Left ventricle myocardium superior (tissue), 1 donor: ENCODE data around the gene MEGF11. TPM values are rescaled to one million over a fixed set of nuclear protein-coding genes. Genes with fewer than 3 reads are reported as not detected.
"Not testable (repeated sequence)": the region's sequence is repeated elsewhere in the genome, so short reads cannot be mapped to it uniquely, and the experiment has no call there.

Experiments used
- ATAC-seq: fragments of 200-7000 bp; cut with Tn5 transposase; one replicate; pipeline ENCODE4 v1.9.1; 2020; ENCODE audit warnings: mild to moderate bottlenecking, moderate library complexity
- DNase-seq: peaks from one replicate; pipeline ENCODE4 v3.0.0-alpha.2; 2020
- intact Hi-C: fragments of 100-400 bp; cut with micrococcal nuclease; formaldehyde crosslinking; loops from one replicate; pipeline ENCODE4 v1.11.0; 2022
- total RNA-seq: library from RNA; stranded (reverse); fragmentation: NEBNext Ultra II Directional; extraction: Animal tissue kit (Norgen Biotek cat#: 25700); gene quantifications from one replicate; pipeline ENCODE4 v1.2.1, GENCODE V29; 2021
- donor health status: DM: no; HTN: yes; CAD: no; lungs with severe emphysema.

MEGF11 gene
- total RNA-seq, 1 donor from 2014 or later = not detected

DNA sequence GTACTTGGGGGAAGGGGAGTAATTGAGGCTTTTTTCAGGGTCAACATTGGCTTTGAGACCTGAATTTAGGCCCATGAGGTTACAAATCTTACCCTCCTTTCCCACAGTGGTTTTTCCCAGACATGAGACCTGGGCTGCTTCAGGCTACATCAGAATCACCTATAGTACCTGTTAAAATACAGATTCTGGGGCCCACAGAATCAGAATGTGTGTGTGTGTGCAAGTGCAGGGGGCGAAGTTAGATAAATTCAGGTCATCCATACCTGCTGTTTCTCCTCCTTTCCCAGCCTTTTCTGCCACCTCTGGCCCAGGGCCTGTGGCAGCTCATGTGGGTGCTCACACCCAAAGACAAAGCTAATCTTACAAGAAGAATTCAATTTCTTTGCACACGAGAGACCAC lies 273.7 kb downstream of the MEGF11 start:
- no peak for ATAC-seq
- DNase-seq = no peak
- intact Hi-C loops = loop anchor here (5.0 kb wide), 1 partner anchor 307 kb away; no protein-coding TSS in a partner anchor

DNA sequence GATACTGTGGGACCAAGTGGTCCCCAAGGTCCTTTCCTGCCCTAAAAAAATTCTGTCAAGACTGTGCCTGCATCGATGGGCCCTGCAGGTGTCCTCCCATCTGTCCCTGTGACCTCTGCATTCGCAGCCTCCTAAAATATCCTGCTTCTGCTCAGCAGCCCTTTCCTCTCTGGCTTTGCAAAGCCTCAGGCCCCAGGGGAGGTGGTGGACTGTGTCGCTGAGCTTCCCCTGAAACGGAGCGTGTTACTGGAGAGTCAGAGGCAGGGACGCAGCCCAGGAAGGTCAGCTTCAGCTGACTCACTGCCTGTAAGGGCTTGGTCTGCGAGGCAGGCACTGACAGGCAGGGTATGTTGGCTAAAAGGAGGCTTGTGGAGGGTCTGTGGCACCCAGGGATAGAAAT lies 274.2 kb downstream of the MEGF11 start:
- DNase-seq (no peak), ATAC-seq (peak; percentile 18)
- intact Hi-C loops = no loop called here

DNA sequence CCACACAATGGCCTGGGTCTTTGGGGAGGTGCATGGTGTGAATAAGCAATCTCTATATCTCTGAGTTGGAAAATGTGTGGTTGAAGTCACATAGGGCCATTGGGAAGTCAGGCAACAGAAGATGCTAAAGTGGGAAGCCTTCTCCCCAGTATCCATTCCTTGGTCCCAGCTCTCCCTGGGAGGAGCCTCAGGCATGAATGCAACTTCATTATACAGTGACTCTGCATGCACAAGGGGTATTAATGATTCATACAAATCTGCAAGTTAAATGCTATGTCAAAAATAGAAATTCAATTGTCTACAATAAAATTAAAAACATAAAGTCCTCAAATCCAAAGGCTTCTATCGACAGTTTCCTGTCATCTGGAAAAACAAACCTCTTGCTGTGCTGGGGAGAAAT lies 275.4 kb downstream of the MEGF11 start:
- intact Hi-C loops = no loop called here
- ATAC-seq = no peak
- DNase-seq = no peak

DNA sequence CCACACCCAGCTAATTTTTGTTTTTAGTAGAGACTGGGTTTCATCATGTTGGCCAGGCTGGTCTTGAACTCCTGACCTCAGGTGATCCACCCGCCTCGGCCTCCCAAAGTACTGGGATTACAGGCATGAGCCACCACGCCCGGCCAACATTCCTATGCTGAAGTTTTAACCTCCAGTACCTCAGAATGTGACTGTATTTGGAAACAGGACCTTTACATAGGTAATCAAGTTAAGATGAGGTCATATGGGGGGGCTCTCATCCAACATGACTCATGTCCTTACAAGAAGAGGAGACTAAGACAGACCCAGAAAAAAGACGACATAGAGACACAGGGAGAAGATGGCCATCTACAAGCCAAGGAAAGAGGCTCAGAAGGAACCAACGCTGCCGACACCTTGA lies 277.4 kb downstream of the MEGF11 start:
- ATAC-seq, intact Hi-C loops, DNase-seq: not testable (repeated sequence)

DNA sequence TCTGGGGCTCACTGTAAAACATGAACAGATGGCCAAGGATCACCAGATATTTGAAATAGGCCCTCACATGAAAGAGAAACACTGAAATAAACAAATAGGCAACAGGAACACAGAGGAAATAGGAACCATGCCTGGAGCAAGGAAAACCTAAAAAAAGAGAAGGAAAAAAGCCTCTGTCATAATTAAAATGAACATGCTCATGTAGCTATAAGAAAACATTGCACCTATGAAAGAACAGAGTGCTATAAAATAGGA lies 281.9 kb downstream of the MEGF11 start:
- ATAC-seq = no peak
- DNase-seq = no peak
- intact Hi-C loops = no loop called here

DNA sequence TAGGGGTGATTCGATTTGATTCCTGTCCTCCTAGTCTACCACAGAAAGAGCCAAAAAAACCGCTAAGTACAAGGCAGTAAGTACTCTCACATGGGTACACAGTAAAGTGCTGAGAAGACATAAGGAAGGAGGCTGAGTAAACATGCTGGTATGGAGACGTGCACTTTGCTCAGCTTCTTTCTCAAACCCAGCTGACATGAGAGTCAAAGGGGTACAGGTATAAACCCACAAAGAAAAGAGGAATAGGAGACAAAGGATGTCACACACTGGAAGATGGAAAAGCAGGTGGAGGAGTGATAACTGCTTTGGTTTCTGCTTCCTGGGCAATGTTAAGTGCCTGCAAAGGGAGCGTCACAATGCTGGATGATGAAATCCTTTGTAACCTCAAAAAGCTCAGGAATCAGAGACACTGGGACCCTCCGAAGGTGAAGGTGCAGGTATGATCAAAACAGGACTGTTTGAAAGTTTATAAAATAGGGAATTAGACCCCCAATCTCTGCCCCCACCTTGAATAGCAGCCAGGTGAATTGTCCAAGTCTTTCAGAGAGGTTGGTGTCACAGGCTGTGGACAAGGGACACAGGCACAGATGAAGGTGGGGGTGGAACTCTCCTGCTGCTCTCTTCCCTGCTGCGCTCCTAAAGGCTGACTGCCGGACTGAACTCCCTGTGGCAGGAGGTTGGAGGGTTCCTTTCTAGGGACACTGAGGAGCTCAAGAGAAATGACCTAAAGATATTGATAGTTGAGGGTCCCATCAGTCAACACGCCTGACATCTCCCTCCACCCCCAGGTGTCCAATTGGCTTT lies 282.4 kb downstream of the MEGF11 start:
- intact Hi-C loops = no loop called here
- no peak for DNase-seq
- no peak for ATAC-seq

DNA sequence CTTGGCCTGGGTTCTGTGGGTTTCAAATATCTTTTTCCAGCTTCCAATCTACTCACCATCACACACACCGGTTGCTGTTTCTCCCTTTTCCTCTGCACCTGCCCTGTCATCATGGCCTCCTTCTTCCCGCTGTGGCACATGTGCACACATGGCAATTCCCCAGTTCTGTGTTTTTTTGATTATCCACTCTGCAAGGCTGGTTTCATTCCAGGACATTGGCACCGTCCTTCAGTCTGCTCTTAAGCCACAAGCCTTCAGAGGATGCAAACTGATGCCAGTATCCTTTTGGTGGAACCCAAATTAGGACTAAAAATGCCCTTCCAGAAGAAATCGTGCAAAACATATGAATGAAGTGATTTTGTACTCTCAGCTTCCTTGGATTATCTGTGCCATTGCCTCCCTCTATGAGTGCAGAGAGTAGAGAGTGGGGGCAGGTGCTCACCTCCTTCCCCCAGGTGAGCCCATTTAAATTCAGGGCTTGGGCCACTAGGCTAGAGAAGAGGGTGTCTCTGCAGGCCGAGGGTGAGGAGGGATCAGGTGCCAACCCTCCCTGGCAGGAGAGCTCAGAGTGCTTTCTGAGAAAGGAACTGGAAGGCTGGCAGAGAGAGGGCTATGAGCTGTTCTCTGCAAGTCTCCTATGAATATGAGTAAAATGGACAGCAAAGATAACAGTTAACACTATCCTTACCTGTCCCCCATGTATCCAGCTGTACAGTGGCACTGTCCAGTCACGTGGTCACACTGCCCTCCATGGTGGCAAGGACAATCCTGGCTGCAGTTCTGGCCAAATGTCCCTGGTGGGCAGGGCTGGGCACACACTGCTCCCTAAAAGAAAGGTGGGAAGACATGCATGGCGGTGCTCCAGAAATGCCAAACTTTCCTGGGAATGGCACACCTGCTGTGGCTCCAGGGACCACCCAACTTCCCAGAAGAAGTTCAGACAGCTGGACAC lies 283.4 kb downstream of the MEGF11 start:
- no peak for DNase-seq
- no peak for ATAC-seq
- intact Hi-C loops = no loop called here

DNA sequence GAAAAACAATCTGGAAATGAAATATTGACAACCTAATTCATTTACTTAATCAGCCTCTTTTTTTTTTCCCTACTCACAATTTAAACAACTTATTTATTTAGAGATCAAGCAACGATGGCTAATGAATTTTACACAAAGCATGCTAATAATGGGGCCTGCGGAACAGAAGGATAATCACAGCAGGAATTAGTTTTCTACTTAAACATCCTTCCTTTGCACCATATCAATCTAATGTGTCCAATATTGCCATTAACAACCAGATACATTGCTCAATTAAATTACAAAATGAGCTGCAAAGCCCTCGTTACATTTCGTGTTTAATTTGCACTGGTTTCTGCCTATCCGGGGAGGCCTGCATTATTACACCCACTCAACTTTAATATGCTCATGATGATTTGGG lies 285.0 kb downstream of the MEGF11 start:
- ATAC-seq = no peak
- intact Hi-C loops = no loop called here
- no peak for DNase-seq

DNA sequence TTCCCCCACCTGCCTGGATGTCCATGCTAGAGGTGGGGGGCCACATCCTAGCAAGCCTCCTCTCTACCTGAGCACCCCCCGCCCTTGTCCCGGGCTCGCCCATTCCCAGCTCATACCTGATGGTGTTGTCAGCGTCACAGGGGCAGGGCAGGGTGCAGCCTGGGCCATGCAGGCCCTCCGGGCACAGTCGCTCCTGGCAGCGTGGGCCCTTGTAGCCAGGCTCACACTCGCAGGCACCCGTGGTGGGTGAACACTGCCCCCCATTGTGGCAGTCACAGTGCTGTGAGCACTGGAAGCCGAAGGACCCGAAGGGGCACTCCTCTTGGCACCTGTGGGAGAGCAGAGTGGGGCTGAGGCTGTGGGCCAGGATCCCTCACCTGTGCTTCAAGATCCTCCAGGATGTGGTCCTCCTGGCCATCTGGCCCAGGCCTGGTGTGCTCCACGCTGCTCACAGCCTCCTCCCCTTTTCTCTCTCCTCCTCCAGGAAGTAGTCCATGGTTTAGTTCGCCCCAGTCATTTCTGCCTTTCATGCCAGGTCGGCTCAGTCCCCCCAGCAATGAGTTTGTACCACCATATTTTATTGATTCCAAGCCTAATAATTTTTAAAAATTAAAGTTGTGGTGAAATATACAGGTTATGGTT lies 288.6 kb downstream of the MEGF11 start:
- ATAC-seq (no peak), DNase-seq (no peak)
- intact Hi-C loops = no loop called here

DNA sequence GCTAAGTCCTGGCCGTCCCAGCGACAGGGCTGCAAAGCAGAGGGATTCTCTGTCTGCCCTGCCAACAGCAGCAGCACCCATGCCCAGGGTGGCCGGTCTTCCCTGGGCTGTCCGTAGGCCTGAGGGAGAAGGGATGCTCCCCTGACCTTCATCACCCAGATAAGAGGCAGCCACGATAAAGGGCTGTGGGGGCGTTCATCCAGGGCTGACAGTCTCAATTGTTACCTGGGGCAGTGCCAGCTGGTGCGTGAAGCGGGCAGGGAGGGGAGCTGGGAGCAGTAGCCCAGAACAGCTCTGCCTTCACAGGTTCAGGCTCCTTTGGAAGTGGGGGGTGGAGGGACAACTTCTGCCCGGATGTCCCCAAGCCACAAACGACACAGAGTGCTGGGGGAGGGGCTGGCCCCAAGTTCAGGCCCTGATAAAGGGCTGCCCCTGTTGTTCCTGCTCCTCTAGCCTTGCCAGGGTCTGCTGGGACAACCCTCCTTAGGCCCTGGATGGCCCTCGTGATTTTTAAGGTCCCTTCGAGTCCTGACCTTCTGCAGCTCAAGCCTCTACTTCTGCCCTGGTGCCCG lies 289.6 kb downstream of the MEGF11 start:
- intact Hi-C loops = no loop called here
- DNase-seq (no peak), ATAC-seq (no peak)

DNA sequence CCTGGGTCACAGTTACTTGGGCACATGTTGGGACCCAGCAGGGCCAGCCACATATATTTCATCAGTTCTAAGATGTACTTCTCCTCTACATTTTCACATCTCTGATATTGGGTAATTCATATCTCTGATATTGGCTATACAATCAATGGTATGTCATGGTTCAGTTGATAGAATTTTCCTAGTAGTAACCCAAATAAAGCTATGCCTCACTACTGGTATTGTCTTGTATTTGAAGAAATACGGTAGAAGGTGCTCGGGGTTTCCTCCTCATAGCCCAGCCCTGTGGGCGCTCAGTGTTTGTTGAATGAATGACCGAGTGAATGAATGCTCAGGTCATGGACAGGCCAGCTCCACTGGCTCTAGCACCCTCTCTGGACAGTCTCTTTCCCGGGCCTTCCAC lies 290.2 kb downstream of the MEGF11 start:
- no peak for DNase-seq
- ATAC-seq = no peak
- intact Hi-C loops = no loop called here

DNA sequence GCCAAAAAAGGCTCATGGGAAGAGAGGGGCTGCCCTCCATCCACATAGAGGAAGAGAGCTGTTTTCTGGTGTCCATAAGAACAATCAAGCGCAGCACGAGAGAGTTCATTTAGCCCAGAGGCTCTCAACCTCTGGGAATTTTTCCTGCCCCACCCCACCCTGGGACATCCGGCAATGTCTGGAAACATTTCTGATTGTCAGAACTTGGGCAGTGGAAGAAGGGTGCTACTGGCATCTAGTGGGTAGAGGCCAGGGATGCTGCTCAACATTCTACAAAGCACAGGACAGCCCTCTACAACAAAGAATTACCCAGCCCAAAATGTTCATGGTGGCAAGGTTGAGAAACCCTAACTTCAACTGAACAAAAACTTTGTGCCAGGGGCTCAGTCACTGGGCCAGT lies 291.4 kb downstream of the MEGF11 start:
- DNase-seq (no peak), ATAC-seq (no peak)
- intact Hi-C loops = no loop called here

DNA sequence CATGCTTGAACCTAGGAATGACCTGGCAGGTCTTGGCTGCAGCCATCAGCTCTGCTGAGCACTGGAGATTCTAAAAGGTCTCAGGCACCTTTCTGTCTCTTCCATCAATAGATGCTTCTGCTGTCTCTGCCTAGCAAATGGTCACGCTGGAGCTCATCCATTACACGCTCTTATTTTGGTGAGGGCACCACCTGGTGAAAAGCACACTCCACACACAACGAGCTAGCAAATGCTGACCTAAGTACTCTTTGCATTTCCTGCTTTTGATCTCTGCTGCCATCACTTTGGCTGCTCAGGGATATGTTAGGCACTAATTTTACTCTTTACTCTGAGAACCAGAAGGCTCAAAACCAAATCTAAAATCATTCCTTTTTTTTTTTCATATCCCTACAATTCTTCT lies 293.0 kb downstream of the MEGF11 start:
- ATAC-seq (no peak), DNase-seq (no peak)
- intact Hi-C loops = no loop called here

DNA sequence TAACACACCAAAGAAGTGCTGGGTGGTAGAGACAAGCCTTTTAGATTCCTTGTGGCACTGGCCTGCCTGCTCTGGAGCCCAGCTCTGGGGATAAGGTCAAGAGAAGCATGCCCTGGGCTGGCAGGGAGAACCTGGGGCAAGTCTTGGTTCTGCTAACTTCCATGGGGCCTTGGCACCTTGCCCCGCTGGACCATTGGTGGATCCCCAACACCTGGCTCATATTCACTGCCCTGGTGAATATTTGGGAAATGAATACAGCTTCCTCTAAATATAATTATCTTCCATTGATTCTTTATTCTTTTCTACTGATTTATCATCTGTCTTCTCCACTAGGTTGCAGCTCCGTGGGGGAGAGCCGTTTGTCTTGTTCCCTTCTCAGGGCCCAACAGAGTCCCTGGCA lies 294.7 kb downstream of the MEGF11 start:
- no peak for ATAC-seq
- intact Hi-C loops = no loop called here
- no peak for DNase-seq

DNA sequence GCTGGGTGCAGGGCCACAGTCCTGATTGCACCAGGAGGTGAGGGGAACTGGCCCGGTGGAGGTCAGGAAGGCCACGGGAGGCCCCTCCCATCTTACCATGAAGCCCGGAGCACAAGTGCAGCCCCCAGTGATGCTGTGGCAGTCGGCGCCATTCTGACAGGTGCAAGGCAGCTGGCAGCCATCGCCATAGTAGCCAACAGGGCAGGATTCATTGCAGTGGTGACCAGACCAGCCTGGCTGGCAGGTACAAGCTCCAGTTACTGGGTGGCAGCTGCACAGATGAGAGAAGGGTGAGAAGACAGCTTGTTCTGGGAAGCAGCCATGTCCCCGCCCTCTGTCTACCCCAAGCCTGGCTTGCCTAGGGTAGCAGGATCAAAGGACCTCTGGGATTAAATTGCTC lies 296.1 kb downstream of the MEGF11 start:
- DNase-seq (peak; percentile 23), ATAC-seq (no peak)
- intact Hi-C loops = no loop called here

DNA sequence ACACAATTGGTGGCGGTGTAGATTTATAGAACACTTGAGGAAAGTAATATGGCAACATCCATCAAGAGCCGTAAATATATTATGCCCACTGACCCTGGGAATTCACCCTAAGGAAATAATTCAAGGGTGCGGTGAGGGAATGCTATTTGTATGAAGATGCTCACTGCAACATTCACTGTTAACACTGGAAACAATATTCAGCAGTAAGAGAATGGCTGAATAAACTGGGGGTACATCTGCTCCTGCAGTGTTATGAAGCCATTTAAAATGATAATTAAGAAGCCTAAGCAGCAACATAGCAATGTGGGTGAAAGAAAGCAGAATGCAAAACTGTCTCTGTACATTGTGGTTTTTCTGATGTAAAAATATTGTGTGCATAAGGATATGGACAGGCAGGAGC lies 296.7 kb downstream of the MEGF11 start:
- DNase-seq = no peak
- intact Hi-C loops = no loop called here
- no peak for ATAC-seq

DNA sequence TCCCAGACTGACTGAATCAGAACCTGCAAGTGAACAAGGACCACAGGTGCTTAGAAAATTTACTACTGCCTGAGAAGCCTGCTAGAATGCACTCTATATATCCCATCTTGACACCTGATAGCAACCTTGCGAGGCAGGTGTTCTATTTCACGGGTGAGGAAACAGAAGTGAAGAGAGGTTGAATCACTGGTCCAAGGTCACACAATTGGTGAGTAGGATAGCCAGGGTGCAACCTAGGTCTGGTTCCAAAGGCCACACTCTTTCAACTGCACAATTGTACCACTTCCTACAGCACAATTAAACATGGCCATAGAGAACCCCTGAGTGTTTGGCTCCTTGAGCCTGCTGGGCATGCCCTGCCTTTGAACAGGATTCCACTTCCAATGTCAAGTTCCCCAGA lies 297.2 kb downstream of the MEGF11 start:
- ATAC-seq (no peak), DNase-seq (no peak)
- intact Hi-C loops = no loop called here

DNA sequence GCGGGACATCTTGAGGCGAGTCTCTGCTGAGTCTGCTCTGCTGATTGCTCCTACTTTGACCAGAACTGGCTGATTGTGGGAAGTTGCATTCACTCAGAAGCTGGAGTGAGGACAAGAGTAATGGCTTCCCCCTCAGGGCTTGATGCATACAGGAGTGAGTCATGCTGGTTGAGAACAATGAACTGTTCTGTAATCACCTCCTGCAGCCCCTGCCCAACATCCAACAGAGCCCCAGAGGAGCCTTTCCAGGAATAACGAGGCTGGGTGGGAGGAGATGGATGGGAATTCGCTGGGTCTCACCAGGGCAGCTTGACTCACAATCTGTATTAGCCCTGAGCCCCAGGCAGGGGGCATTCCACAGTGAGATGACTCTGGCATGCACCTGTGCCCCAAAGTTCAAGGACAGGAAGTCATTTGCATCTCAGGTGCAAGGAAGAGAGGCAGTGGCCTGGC lies 299.2 kb downstream of the MEGF11 start:
- ATAC-seq = no peak
- intact Hi-C loops = no loop called here
- no peak for DNase-seq

DNA sequence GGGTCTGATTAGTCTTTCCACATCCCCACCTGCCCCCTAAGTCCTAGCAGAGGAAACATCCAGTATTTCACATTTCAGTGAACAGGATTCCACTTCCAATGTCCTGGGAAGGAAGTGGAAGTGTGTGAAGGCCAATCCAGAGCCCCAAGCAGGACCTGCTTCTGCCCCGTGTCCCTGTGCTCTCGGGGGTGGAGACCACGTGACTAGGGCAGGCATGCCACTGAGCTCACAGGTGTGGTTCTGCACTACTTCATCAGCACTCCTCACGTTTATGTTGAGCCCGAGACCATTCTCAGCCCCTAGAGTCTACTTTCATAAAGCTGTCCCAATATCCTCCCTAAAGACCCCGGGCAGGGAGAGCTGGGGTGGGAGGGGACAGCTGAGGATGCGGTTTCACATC lies 299.9 kb downstream of the MEGF11 start:
- intact Hi-C loops = no loop called here
- no peak for DNase-seq
- ATAC-seq = no peak
